Stimulated activated memory B cell treated with anti-CD40 and anti-IgM and Interleukin-4, amounts not matched to agents 10 μg/mL and 1 μg/mL and 100 μg/mL, for 72 hours (primary cell): ENCODE measurements around the gene RUFY1.
"Not testable (repeated sequence)": the region's sequence is repeated elsewhere in the genome, so short reads cannot be mapped to it uniquely, and the experiment has no call there.

Experiments used
- ATAC-seq: fragments of 150-1000 bp; cut with Tn5 transposase; 2 replicates; pipeline ENCODE4 v1.10.0; 2021
- H3K27ac Mint-ChIP-seq: one replicate; pipeline ENCODE4 v1.8.0; 2022; ENCODE audit warnings: mild to moderate bottlenecking, mixed read lengths
- H3K27me3 Mint-ChIP-seq: one replicate; pipeline ENCODE4 v1.8.0; 2022; ENCODE audit warnings: mixed read lengths
- H3K36me3 Mint-ChIP-seq: one replicate; pipeline ENCODE4 v1.8.0; 2022; ENCODE audit warnings: mixed read lengths
- H3K4me1 Mint-ChIP-seq: one replicate; pipeline ENCODE4 v1.8.0; 2022; ENCODE audit warnings: mixed read lengths
- H3K4me3 Mint-ChIP-seq: one replicate; pipeline ENCODE4 v1.8.0; 2022; ENCODE audit warnings: mild to moderate bottlenecking, moderate library complexity, mixed read lengths
- H3K9me3 Mint-ChIP-seq: one replicate; pipeline ENCODE4 v1.8.0; 2022; ENCODE audit warnings: mixed read lengths

RUFY1 gene, protein sequence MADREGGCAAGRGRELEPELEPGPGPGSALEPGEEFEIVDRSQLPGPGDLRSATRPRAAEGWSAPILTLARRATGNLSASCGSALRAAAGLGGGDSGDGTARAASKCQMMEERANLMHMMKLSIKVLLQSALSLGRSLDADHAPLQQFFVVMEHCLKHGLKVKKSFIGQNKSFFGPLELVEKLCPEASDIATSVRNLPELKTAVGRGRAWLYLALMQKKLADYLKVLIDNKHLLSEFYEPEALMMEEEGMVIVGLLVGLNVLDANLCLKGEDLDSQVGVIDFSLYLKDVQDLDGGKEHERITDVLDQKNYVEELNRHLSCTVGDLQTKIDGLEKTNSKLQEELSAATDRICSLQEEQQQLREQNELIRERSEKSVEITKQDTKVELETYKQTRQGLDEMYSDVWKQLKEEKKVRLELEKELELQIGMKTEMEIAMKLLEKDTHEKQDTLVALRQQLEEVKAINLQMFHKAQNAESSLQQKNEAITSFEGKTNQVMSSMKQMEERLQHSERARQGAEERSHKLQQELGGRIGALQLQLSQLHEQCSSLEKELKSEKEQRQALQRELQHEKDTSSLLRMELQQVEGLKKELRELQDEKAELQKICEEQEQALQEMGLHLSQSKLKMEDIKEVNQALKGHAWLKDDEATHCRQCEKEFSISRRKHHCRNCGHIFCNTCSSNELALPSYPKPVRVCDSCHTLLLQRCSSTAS

DNA sequence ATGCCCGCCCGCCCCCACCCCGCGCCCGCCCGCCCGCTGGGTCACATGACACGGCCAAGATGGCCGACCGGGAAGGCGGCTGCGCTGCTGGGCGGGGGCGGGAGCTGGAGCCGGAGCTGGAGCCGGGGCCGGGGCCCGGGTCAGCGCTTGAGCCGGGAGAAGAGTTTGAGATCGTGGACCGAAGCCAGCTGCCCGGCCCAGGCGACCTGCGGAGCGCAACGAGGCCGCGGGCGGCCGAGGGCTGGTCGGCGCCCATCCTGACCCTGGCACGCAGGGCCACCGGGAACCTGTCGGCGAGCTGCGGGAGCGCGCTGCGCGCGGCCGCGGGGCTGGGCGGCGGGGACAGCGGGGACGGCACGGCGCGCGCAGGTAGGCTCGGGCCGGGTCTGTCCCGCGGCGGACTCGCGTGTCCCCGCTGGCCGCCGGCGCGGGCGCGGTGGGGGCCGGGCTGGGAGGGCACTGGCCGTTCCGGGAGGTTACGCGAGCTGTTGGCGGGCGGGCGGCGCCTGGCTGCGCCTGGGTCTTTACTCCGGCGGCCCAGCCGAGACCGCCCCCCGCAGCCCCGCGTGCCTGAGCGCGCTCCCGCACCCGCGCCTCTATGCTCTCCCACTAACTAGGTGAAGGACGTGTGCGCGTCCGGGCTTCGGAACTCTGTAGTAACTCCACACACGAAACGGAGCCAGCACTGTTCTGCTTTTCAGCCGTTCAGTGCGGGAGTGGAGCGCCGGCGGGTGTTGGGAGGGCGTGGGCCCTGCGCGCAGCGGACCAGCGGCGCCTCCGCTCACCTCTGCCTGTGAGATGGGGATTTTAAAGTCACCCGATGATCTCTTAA is at the start of gene RUFY1:
RUFY1 (plus strand) TSS at position 44 of the 832 bp plus-strand sequence; CDS start at position 60, 16 bp downstream.
- Mint-ChIP-seq H3K4me1 (peaks cover 28% of the 10 kb centered on the region), H3K4me3 (peak within 1 kb of the TSS; percentile 98), H3K27ac (peak within 1 kb of the TSS; percentile 99), H3K27me3 (no peaks in the 10 kb centered on the region), H3K9me3 (no peaks in the 10 kb centered on the region), H3K36me3 (peaks cover 10% of the 10 kb centered on the region)
- peak; percentile 94 for ATAC-seq

DNA sequence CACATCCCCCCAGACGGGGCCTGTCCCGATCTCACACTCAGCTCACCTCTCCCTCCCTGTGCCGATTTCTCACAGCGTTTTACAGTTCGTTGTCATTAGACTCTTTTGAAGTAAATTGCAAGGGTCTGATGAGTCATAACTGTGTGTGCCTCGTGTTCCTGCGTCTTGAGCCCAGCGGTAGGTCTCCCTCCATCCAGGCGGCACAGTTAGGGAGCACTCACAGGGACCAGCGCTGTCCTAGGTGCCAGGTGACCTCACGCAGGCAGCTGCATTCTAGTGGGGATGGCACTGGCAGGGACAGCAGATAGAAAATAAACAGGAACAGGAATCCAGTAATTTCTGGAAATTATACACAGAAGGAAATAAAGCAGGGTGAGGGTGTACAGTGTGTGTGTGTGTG is 48.4 kb upstream of the RUFY1 start:
- not testable (repeated sequence) for H3K4me3 Mint-ChIP-seq, ATAC-seq, H3K36me3 Mint-ChIP-seq, H3K27ac Mint-ChIP-seq, H3K4me1 Mint-ChIP-seq, H3K9me3 Mint-ChIP-seq
- peaks cover 21% of the 10 kb centered on the region for H3K27me3 Mint-ChIP-seq

DNA sequence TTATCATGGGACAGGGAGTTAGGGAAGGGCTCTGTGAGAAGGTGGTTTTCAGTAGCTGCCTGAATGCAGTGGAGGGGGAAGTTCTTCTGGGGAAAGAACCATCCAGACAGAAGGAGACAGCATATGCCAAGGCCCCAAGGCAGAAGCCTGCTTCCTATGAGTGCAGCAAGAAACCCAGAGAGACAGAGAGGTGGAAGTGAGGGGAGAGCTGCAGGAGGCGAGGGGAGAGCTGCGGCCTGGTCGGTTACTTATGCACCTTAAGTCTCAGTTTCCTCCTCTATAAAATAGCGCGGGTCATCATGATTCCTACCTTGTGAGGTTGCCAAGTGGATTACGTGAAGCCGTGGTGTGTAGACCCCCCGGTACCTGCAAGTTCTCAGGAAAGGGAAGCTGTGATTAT is 47.9 kb upstream of the RUFY1 start:
- not testable (repeated sequence) for H3K4me1 Mint-ChIP-seq, H3K27ac Mint-ChIP-seq, ATAC-seq, H3K4me3 Mint-ChIP-seq, H3K9me3 Mint-ChIP-seq, H3K36me3 Mint-ChIP-seq
- H3K27me3 Mint-ChIP-seq, result peaks cover 21% of the 10 kb centered on the region

DNA sequence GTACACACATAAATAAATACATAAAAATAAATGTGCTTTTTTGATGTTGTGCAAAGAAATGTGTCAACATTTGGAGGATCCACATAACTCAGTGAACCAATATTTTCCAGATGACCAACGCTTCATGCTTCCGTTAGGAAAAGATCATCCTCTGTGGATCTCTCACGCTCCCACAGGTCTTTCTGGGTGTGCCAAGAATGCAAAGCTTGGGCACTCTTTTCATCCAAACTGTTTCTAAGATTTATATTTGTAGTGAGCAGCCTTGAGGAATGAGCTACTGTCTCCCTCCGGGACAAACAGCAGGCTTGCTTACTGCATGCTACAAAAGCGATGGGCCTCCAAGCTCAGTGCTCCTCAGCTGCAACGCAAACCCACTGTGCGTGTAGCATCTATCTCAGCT is 46.2 kb upstream of the RUFY1 start:
- ATAC-seq, result no peak
- Mint-ChIP-seq H3K27ac (no peak overlapping the region), H3K36me3 (no peaks in the 10 kb centered on the region), H3K27me3 (peaks cover 4% of the 10 kb centered on the region), H3K4me1 (peaks cover 6% of the 10 kb centered on the region), H3K4me3 (no peak overlapping the region), H3K9me3 (peaks cover 4% of the 10 kb centered on the region)

DNA sequence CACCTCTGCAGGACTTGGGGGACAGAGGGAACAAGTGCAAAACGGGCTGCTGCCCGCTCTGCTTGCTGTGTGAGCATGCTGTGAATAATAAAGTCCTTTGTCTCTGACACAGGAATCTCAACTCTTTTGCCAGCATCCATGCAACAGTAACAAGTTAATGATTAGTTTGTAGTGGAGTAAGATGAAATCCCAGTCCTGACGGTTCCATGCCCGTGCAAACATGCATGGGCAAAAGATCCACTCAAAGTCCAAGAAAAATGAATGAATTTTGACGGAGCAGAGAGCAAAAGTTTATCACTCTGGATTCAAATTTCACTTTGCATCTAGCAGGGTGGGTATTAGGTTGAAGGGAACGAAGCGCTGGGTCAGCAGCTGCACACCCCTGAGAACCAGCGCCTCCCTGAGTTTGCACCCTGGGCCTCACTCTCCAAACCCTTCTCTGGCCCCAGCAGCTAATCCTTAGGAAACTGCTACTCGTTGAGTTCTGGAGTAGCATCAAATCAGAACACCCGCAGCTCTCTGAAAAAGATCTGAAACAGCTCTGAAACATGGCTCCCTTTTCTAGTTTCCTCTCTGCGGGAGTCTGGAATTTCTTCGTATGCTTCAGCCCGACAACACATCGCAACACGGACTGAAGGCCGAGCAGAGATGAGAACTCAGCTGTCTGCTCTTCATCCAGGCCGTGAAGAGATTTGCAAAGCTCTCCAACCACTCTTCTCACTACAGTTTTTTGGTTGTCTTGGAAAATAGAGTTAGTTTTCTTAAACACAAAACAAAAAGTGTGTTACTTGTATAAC is 45.6 kb upstream of the RUFY1 start:
- Mint-ChIP-seq H3K27me3 (no peaks in the 10 kb centered on the region), H3K27ac (no peak overlapping the region), H3K4me1 (peaks cover 11% of the 10 kb centered on the region), H3K36me3 (no peaks in the 10 kb centered on the region), H3K4me3 (no peak overlapping the region), H3K9me3 (peaks cover 4% of the 10 kb centered on the region)
- no peak for ATAC-seq

DNA sequence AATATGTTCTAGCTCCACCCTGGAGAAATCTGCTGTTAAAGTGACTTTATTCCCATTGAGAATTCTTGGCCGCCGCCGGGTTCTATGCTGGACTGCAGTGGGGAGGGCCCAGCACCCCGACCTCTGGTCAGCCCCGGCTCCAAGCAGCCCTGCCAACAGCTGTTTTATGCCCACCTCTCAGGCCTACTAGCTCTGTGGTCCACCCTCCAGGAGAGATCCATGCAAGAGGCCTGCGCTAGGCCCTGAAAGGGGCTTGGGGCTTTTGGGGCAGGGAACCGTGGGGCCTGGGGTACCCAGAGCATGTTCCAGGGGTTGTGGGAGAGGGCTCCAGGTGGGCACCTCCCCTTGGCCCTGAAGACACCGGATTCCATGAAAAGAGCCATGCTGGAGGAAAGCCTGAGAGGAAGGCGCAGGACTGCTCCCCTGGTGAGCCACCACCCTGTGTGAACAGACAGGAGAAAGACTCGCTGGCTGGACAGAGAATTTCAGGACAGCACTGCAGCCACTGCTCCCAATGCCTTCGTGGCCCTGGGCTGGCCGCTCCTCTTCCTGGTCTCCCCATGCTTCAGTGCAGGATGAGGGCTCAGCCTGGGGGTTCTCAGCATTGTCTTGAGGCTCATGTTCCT is 44.6 kb upstream of the RUFY1 start:
- Mint-ChIP-seq H3K36me3 (no peaks in the 10 kb centered on the region), H3K4me3 (no peak overlapping the region), H3K9me3 (no peaks in the 10 kb centered on the region), H3K27ac (no peak overlapping the region), H3K4me1 (peaks cover 16% of the 10 kb centered on the region), H3K27me3 (no peaks in the 10 kb centered on the region)
- no peak for ATAC-seq

DNA sequence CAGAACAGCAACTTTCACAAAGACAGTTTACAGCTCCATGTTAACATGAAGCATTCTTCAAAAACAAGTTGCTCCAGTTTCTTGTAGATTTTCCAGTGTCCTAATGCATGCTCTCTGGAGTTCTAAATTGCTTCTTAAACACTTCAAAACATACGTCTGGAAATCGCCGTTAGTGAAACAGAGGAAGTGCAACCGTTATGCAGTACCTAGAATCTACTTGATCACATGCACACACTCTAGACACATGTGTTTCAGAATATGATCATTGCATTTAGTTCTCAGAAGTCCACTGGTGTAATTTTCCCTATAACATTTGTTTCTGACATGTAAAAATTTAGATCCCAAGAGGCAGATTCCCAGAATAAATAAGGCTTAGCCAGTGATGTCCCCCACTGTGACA is 41.1 kb upstream of the RUFY1 start:
- Mint-ChIP-seq H3K9me3 (no peaks in the 10 kb centered on the region), H3K36me3 (no peaks in the 10 kb centered on the region), H3K27me3 (no peaks in the 10 kb centered on the region), H3K4me1 (peaks cover 16% of the 10 kb centered on the region), H3K4me3 (no peak overlapping the region), H3K27ac (no peak overlapping the region)
- no peak for ATAC-seq

GRCh38 chr5:179509845-179510244 is 40.5 kb upstream of the RUFY1 start:
- Mint-ChIP-seq H3K27ac (no peak overlapping the region), H3K36me3 (no peaks in the 10 kb centered on the region), H3K27me3 (no peaks in the 10 kb centered on the region), H3K4me1 (peaks cover 16% of the 10 kb centered on the region), H3K4me3 (no peak overlapping the region), H3K9me3 (no peaks in the 10 kb centered on the region)
- no peak for ATAC-seq

DNA sequence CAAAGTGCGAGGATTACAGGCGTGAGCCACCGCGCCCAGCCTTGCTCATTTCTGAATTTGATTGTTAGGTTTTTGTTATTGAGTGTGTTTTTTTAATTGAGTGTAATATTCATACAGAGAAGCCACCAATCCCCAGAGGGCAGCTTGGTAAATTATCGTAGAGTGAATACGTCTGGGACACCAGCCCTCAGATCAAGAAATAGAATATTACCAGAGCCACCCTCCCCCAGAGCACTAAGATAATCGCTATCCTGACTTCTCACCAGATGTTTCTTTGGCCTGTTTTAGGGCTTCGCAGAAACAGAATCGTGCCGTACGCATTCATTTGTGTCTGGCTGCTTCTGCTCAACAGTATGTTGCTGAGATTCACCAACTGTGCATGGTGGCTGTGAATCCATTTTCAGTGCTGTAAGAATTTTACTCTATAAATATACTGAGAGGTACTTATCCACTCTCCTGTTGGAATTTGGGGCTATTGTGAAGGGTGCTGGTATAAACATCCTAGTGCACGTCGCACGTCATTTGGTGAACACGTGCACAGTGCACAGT is 37.8 kb upstream of the RUFY1 start:
- no peak overlapping the region for H3K27ac Mint-ChIP-seq
- H3K4me3 Mint-ChIP-seq, result no peak overlapping the region

GRCh38 chr5:179515501-179515900 is 34.9 kb upstream of the RUFY1 start:
- not testable (repeated sequence) for H3K27ac Mint-ChIP-seq, H3K36me3 Mint-ChIP-seq, H3K4me3 Mint-ChIP-seq, ATAC-seq, H3K9me3 Mint-ChIP-seq, H3K4me1 Mint-ChIP-seq
- peaks cover 11% of the 10 kb centered on the region for H3K27me3 Mint-ChIP-seq

More for the DNA sequence above, 37.8 kb upstream of the RUFY1 start:
- H3K36me3 Mint-ChIP-seq, result no peaks in the 10 kb centered on the region
- H3K9me3 Mint-ChIP-seq, result no peaks in the 10 kb centered on the region
- peaks cover 16% of the 10 kb centered on the region for H3K4me1 Mint-ChIP-seq
- peaks cover 11% of the 10 kb centered on the region for H3K27me3 Mint-ChIP-seq
- no peak for ATAC-seq

DNA sequence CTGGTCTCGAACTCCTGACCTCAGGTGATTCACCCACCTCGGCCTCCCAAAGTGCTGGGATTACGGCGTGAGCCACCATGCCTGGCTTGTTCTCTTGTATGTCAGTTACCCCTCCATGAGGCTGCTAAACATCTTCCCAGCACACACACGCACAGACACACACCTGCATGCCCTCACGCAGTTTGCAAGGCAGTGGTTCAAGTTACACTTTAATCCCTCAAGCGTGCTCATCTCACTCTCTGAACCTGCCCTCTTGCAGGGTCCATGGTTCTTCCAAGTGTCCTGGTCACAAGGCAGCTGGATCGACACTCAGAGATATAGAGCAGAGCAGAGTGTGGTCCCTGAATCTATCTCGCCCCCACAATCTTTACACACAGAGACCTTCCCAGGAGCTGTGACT is 34.1 kb upstream of the RUFY1 start:
- H3K36me3 Mint-ChIP-seq, result no peaks in the 10 kb centered on the region
- no peak overlapping the region for H3K4me3 Mint-ChIP-seq
- no peak overlapping the region for H3K27ac Mint-ChIP-seq
- no peaks in the 10 kb centered on the region for H3K4me1 Mint-ChIP-seq
- peaks cover 2% of the 10 kb centered on the region for H3K9me3 Mint-ChIP-seq
- peaks cover 11% of the 10 kb centered on the region for H3K27me3 Mint-ChIP-seq
- ATAC-seq, result no peak

DNA sequence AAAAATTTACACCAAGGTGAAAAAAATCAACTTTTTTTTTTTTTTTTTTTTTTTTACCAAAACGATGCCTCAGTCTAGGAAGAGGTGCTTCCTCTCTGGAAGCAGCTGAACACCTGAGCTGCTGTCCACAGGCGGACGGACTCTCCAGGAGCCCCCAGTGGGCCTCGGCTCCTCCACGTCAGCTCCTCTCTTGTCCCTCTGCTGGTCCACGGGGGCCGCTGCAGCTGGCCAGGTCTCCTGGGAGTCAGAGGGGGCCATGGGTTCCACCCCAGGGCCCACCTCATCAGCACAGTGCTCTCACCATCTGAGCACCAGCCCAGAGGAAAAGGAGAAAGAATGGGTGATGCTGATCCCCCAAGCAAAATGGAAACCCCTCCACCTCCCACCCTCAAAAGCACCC is 32.6 kb upstream of the RUFY1 start:
- not testable (repeated sequence) for H3K4me1 Mint-ChIP-seq, H3K4me3 Mint-ChIP-seq, ATAC-seq, H3K36me3 Mint-ChIP-seq, H3K9me3 Mint-ChIP-seq, H3K27ac Mint-ChIP-seq
- H3K27me3 Mint-ChIP-seq, result peaks cover 11% of the 10 kb centered on the region

DNA sequence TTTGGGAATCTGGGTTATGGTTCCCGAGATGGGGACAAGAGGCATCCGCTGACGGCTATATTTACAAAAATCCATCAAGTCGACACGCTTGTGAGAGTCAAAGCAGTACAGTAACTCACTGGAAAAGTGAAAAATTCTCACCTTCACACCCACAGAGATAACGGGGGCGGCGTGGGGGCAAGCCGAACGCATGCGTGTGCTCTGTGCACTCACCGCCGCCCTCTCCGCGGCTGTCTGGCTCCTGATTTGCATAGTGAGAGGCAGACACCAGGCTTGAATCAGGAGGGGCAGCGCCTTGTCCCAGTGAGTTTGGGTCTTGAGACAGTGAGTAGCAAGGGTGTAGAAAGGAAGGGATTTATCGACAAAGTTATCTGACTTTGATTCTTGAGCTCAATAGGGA is 32.0 kb upstream of the RUFY1 start:
- H3K9me3 Mint-ChIP-seq, H3K27ac Mint-ChIP-seq, H3K4me1 Mint-ChIP-seq, H3K36me3 Mint-ChIP-seq: not testable (repeated sequence)
- ATAC-seq, result peak; percentile 74
- H3K27me3 Mint-ChIP-seq, result peaks cover 11% of the 10 kb centered on the region
- H3K4me3 Mint-ChIP-seq, result peak overlapping the region; percentile 43

GRCh38 chr5:179519416-179520070 is 30.8 kb upstream of the RUFY1 start:
- not testable (repeated sequence) for H3K4me3 Mint-ChIP-seq, ATAC-seq, H3K9me3 Mint-ChIP-seq, H3K36me3 Mint-ChIP-seq, H3K27ac Mint-ChIP-seq, H3K4me1 Mint-ChIP-seq
- peaks cover 11% of the 10 kb centered on the region for H3K27me3 Mint-ChIP-seq
